GM12801 (cell line): Measurements from ENCODE around the gene GIT2.

Source experiments
- CTCF ChIP-seq: IDR thresholded peaks from one replicate; pipeline ENCODE4 v1.5.1; 2011; ENCODE audit warnings: control low read depth; ENCODE audit not compliant: insufficient read length; ENCODE audit errors: extremely low read depth

GIT2 gene

GRCh38 chr12:109987615-109988014, 8.6 kb downstream of the GIT2 start:
- no peak for TF ChIP-seq CTCF

GRCh38 chr12:109983432-109984142, 12.6 kb downstream of the GIT2 start:
- TF ChIP-seq CTCF: no peak

GRCh38 chr12:109982210-109982609, 14.0 kb downstream of the GIT2 start:
- TF ChIP-seq CTCF: no peak

GRCh38 chr12:109981311-109981710, 14.9 kb downstream of the GIT2 start:
- TF ChIP-seq CTCF: no peak

- no peak for TF ChIP-seq CTCF
These were observed 23.3 kb downstream of the GIT2 start for GRCh38 chr12:109972821-109973220.

- TF ChIP-seq CTCF: no peak
These were observed 27.4 kb downstream of the GIT2 start for GRCh38 chr12:109968801-109969200.

GRCh38 chr12:109968032-109968420, 28.1 kb downstream of the GIT2 start:
- no peak for TF ChIP-seq CTCF
